RWPE1 (cell line): Measurements from ENCODE around the gene TNS3.

ENCODE experiments used
- CTCF ChIA-PET: fragments of 350-600 bp; sonication (Branson Sonifier 250); formaldehyde crosslinking; extraction: SDS; loops from one replicate; lab custom pipeline; 2021; lab: Yijun Ruan, JAX
- POLR2A ChIA-PET: fragments of 400-600 bp; formaldehyde crosslinking; extraction: SDS; loops from one replicate; lab custom pipeline; 2020; ENCODE audit warnings: antibody characterized with exemption; ENCODE audit not compliant: low non-redundant PET; lab: Yijun Ruan, JAX
- DNase-seq: peaks from one replicate; pipeline ENCODE4 v3.0.0; 2012; ENCODE audit warnings: low spot score
- H3K27ac ChIP-seq: fragments of 450-650 bp; 2 replicates; pipeline ENCODE4 v1.5.1; 2017
- TF ChIP-seq, protein P1 (sequence below): fragments of 450-650 bp; conservative IDR thresholded peaks from 2 replicates; pipeline ENCODE4 v1.5.1; 2017; ENCODE audit warnings: low read depth, mild to moderate bottlenecking

Gene TNS3

DNA sequence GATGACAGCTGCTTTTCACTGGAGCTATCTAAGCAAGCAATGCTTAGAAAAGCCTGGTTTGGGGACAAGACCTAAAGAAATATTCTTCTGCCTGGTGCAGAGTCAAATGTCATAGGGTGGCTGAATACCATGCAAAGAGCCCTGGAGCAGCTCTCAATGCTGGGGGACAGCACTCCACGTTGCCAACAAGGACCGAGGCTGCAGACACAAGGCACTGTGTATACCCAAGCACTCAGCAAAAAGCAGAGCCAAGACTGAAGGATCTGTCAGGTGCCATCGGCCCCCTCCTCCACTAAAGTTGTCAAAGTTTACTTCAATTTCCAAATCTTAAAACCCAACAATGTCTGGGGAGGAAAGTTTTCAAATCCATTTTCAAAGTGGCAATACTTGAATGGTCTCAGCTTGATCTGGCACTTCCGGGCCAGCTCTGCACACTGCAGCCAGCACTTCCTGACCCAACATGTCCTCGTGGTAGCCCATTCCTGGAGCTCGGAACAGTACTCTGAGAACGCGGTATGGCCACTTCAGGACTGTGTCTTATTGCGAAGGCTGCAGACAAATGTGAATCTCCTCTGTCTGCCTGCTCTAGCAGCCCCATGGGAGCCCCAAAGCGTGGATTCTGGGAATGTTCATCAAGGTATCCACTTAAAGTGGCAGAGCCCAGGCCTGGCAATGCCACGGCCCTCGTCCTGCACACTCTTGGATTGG, 191.8 kb downstream of the TNS3 start:
- no peak for DNase-seq
- ChIA-PET POLR2A (no interaction called here), CTCF (no interaction called here)

DNA sequence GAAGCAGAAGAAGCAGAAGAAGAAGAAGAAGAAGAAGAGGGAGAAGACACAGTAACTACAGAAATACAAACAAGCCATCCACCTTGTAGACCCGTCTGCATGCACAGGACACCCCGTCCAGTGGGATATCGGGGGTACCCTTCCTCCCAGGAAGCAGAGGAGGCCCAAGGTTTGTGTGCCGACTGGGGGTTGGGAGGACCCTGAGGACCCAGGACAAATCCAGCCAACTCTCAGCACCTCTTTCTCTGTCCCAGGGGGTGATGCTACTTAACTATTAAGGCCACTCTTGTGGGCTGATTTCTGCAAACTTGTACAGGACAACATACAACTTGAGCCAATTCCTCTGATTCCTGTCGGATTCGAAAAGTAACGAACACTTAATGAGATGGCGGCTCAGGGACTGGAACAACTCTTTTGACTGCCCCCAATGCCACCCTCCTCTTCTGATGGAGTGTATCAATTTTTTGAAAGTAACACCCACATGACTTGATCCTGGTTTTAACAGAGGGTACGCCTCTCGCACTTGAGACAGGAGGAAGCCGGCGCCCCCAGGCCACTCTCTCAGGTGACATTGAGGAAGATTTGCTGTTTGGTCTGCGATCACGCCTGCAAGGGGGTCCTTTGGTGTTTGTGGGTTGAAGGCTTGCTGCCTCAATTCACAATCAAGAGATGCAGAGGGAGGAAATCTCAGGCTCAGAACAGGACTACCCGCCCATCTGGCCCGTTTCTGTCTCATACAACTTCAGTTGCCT, 192.6 kb downstream of the TNS3 start:
- TF ChIP-seq, protein P1, sequence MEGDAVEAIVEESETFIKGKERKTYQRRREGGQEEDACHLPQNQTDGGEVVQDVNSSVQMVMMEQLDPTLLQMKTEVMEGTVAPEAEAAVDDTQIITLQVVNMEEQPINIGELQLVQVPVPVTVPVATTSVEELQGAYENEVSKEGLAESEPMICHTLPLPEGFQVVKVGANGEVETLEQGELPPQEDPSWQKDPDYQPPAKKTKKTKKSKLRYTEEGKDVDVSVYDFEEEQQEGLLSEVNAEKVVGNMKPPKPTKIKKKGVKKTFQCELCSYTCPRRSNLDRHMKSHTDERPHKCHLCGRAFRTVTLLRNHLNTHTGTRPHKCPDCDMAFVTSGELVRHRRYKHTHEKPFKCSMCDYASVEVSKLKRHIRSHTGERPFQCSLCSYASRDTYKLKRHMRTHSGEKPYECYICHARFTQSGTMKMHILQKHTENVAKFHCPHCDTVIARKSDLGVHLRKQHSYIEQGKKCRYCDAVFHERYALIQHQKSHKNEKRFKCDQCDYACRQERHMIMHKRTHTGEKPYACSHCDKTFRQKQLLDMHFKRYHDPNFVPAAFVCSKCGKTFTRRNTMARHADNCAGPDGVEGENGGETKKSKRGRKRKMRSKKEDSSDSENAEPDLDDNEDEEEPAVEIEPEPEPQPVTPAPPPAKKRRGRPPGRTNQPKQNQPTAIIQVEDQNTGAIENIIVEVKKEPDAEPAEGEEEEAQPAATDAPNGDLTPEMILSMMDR, result no peak
- no peak for DNase-seq
- ChIA-PET POLR2A (no interaction called here), CTCF (no interaction called here)
- no peak overlapping the region for H3K27ac ChIP-seq

More for the DNA sequence above, 191.8 kb downstream of the TNS3 start:
- no peak overlapping the region for H3K27ac ChIP-seq
- TF ChIP-seq, protein P1, result no peak

DNA sequence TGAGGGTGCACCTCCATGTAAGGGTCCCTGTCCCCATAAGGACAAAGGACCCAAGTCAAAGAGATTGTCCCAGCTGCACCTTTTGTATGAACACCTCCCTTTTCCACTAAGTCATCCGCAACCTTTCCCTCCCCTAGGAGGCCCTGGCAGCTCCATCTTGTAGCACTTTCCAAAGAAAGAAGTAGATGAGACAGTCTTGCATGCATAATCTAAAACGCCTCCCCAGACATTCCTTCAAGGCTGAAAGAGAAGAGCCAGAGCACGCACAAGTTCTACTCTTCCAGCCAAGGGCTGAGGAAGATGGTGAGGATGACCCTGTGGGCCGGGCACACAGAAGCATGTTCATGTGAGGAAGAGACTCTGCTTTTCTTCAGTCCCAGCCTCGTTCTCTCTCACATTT, 194.4 kb downstream of the TNS3 start:
- ChIA-PET CTCF (no interaction called here), POLR2A (interaction anchor here (0.7 kb wide), 1 partner anchor 18 kb away, joined by 3 read pairs; no protein-coding TSS in a partner anchor)
- DNase-seq, result no peak
- no peak overlapping the region for H3K27ac ChIP-seq
- TF ChIP-seq, protein P1, result no peak

DNA sequence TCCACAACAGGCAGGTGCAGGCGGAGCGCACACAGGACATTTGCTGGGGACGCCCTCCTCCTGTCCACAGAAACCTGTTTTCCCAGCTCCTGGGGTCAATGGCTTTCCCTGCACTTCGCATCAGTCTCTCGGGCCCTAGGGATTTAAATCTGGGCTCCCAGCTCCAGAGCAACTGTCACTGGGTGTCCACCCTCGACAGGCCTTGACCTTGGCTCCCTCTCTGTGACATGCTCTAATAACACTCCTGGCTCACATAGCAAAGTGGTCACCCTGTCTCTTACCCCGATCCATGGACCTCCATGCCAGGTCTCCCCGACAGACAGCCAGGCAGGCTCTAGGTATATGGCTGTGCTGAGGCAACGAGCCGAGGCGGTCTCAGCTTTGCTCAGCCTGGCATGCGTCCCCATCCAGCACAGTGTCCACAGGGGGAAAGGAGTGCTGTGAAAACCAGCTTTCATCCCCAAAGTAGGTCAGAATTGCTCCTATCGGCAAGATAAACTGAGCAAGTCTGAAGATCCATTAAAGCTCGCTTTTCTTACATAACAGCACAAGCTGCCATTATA, 195.6 kb downstream of the TNS3 start:
- DNase-seq, result no peak
- H3K27ac ChIP-seq, result no peak overlapping the region
- TF ChIP-seq, protein P1, result no peak
- POLR2A ChIA-PET, result no interaction called here
- CTCF ChIA-PET, result no interaction called here

DNA sequence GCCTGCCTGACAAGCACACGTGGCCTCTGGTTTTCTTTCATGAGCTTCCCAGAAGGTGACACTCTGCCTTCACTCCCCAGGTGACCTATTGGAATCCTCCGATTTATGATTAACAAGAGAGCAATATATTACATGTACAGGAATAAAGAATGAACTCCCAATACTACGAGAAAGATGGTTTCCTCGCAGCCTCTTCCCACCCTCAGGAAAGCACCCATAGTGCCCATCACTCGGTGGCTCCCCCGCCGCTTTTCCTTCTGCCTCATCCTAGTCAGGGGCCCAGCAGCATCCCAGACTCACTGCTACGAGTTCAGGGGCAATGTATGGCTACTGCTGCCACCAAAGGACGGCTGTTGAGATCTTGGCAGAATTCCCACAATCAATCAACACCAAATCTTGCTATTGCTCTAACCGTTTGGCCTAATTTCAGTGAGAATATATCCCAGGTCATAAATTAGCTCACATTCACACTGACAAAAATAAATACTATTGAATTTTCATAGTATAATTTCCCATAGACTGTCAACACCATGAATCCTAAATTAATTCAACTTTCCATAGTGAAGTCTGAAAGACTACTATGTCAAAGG, 196.3 kb downstream of the TNS3 start:
- CTCF ChIA-PET, result no interaction called here
- DNase-seq, result no peak
- H3K27ac ChIP-seq, result no peak overlapping the region
- POLR2A ChIA-PET, result no interaction called here
- TF ChIP-seq, protein P1, result no peak
